ENCODE data around the gene BMPR1B.
"Not testable (repeated sequence)": the region's sequence is repeated elsewhere in the genome, so short reads cannot be mapped to it uniquely, and the experiment has no call there.

Gene BMPR1B

GRCh38 chr4:94834501-94834900 is 76.7 kb downstream of the BMPR1B start (continued):
- no peak for TF ChIP-seq ZBTB49 (tag by site-specific recombination; IDR thresholded peaks at IDR 0.05; ENCODE audit: low read depth)
- no peak for TF ChIP-seq ZNF701 (tag by site-specific recombination; IDR thresholded peaks at IDR 0.05)
- TF ChIP-seq ZNF645 (tag by site-specific recombination; IDR thresholded peaks at IDR 0.05) = no peak
- no peak for TF ChIP-seq ZFHX2 (tag by site-specific recombination; conservative IDR thresholded peaks at IDR 0.05)
- TF ChIP-seq ZNF155 (tag by site-specific recombination; IDR thresholded peaks at IDR 0.05) = no peak
- no peak for TF ChIP-seq ZNF341 (tag by site-specific recombination; IDR thresholded peaks at IDR 0.05; ENCODE audit: low read depth)
- no peak for TF ChIP-seq ZNF121 (tag by site-specific recombination; IDR thresholded peaks at IDR 0.05)
- TF ChIP-seq SP2 (tag by site-specific recombination; IDR thresholded peaks at IDR 0.05) = no peak

- H3K4me3 ChIP-seq (ENCODE audit: low read depth, low read length); H3K27ac ChIP-seq (ENCODE audit: extremely low read depth, low read depth, low read length); POLR2A ChIA-PET; H3K4me1 ChIP-seq (ENCODE audit: control insufficient read depth, insufficient read depth, low read length); CTCF ChIA-PET; H3K9me3 ChIP-seq (ENCODE audit: control insufficient read depth, insufficient read depth, low read depth, low read length); H3K36me3 ChIP-seq (ENCODE audit: control insufficient read depth in 2 of 2, insufficient read depth in 1 of 2, low read length in 2 of 2): not testable (repeated sequence)
- TF ChIP-seq ZSCAN30 (tag by site-specific recombination; IDR thresholded peaks at IDR 0.05) (peak; percentile 53; the same call in 1 of the 2 replicates), FEZF1 (tag by site-specific recombination; IDR thresholded peaks at IDR 0.05) (peak; percentile 47; the same call in 1 of the 2 replicates), ZIC2 (tag by site-specific recombination; IDR thresholded peaks at IDR 0.05) (peak; percentile 17; the same call in 1 of the 2 replicates), ZNF391 (tag by site-specific recombination; IDR thresholded peaks at IDR 0.05; ENCODE audit: borderline replicate concordance, low read depth) (0 out of 2 replicates have a peak, but pooled peaks have one; percentile 21), KLF8 (tag by site-specific recombination; IDR thresholded peaks at IDR 0.05) (peak; percentile 35; the same call in 1 of the 2 replicates), GLIS2 (tag by site-specific recombination; IDR thresholded peaks at IDR 0.05) (peak; percentile 54), ZXDB (tag by site-specific recombination; IDR thresholded peaks at IDR 0.05) (0 out of 2 replicates have a peak, but pooled peaks have one; percentile 20), ZBTB8A (tag by site-specific recombination; IDR thresholded peaks at IDR 0.05) (peak; percentile 20; the same call in 1 of the 2 replicates), ZNF501 (tag by site-specific recombination; IDR thresholded peaks at IDR 0.05) (0 out of 2 replicates have a peak, but pooled peaks have one; percentile 44), YY1 (tag by site-specific recombination; IDR thresholded peaks at IDR 0.05) (peak; percentile 67; the same call in 1 of the 2 replicates), ZEB2 (tag by site-specific recombination; IDR thresholded peaks at IDR 0.05) (peak; percentile 25; the same call in 1 of the 2 replicates), ZNF629 (tag by site-specific recombination; IDR thresholded peaks at IDR 0.05) (0 out of 2 replicates have a peak, but pooled peaks have one; percentile 16), ZNF692 (tag by site-specific recombination; IDR thresholded peaks at IDR 0.05) (0 out of 2 replicates have a peak, but pooled peaks have one; percentile 45), ZBTB17 (tag by site-specific recombination; IDR thresholded peaks at IDR 0.05) (peak; percentile 31; the same call in 1 of the 2 replicates), ZBTB26 (tag by site-specific recombination; optimal IDR thresholded peaks at IDR 0.05) (peak; percentile 13), IKZF3 (tag by site-specific recombination; IDR thresholded peaks at IDR 0.05) (peak; percentile 70), ZNF341 (tag by site-specific recombination; IDR thresholded peaks at IDR 0.05; ENCODE audit: low read depth) (peak; percentile 64), ZFP69B (tag by site-specific recombination; IDR thresholded peaks at IDR 0.05) (0 out of 2 replicates have a peak, but pooled peaks have one; percentile 32), SP7 (tag by site-specific recombination; IDR thresholded peaks at IDR 0.05) (peak; percentile 44; the same call in 1 of the 2 replicates), EGR2 (tag by site-specific recombination; IDR thresholded peaks at IDR 0.05; ENCODE audit: low read depth) (peak; percentile 6; the same call in 1 of the 2 replicates), ZBTB48 (tag by site-specific recombination; IDR thresholded peaks at IDR 0.05) (peak; percentile 63; the same call in 1 of the 2 replicates)
Observed at GRCh38 chr4:94841166-94841863, 83.6 kb downstream of the BMPR1B start.

All from HEK293 (cell line).